SKM-1 treated with dmso at 0.1 percent for 144 hours (cell line): ENCODE results near the gene KPNB1.

ENCODE experiments used
- DNase-seq: peaks from one replicate; lab custom pipeline; 2025; ENCODE audit not compliant: unreplicated experiment; lab: John Stamatoyannopoulos, UW

Gene KPNB1

GRCh38 chr17:47649153-47649971, at the start of gene KPNB1:
KPNB1 (plus strand) TSS chr17:47649919; CDS start chr17:47650245, 326 bp downstream.
- peak; percentile 99 for DNase-seq

DNA sequence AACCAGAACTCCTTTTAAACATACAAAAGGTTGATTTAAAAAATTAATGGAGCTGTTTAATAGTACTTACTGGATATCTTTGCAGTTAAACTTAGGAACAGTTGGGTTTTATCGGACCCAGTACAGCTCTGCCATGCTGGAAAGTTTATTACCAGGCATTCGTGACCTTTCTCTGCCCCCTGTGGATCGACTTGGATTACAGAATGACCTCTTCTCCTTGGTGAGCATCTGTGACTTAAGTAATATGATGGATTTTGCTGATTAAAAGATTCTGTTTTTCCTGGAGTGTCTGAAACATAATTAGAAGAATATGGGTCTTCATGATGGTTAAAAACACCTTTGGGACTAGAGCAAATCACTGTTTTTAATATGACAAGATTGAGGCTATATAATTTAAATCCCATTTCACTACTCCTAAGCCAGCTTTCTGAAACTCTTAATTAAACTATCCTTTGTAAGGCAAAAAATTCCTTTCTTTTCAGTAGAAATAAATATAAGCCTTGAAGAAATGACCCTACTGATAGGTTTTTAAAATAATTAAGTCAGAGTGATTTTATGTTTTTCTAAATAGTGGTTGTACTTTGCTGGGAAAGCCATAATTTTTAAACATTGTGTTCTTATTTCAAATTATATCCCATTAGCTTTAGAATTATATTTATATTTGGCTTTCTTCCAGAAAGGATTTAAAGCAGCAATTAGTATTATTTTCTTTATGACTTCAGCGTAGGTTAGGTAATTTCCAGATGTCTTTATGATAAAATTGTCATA, 45.7 kb upstream of the KPNB1 start:
- DNase-seq, result no peak

DNA sequence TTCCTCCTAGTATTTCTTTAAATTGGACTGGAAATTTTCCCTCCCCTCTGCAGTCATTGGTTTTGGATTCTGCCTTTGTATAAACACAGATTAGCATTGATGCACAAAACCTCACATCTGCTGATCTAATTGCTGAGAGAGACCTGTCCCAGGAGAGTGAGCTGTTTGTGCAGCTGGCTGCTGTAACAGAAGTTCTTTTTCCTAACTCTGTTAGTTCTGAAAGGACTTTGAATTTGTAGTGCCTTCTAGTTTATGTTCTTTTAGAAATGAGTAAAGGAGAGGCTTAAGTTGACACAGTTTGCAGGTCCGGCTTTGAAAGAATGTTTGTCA, 45.2 kb upstream of the KPNB1 start:
- no peak for DNase-seq

DNA sequence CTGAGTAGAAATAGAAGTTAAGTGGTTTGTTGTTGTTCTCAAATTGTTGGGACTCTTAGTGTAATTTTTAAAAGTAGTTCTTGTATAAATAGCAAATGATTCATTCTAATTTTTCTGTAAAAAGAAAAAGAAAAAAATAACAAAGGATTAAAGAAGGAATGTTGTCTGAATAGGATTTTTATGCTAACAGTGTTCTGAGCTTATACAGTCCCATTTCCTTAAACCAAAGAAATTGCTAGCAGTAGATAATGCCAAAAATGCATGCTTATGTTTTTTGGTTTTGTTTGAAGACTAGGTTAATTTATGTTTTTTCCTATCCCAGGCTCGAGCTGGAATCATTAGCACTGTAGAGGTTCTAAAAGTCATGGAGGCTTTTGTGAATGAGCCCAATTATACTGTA, 44.7 kb upstream of the KPNB1 start:
- no peak for DNase-seq

GRCh38 chr17:47607481-47607880, 42.2 kb upstream of the KPNB1 start:
- no peak for DNase-seq

DNA sequence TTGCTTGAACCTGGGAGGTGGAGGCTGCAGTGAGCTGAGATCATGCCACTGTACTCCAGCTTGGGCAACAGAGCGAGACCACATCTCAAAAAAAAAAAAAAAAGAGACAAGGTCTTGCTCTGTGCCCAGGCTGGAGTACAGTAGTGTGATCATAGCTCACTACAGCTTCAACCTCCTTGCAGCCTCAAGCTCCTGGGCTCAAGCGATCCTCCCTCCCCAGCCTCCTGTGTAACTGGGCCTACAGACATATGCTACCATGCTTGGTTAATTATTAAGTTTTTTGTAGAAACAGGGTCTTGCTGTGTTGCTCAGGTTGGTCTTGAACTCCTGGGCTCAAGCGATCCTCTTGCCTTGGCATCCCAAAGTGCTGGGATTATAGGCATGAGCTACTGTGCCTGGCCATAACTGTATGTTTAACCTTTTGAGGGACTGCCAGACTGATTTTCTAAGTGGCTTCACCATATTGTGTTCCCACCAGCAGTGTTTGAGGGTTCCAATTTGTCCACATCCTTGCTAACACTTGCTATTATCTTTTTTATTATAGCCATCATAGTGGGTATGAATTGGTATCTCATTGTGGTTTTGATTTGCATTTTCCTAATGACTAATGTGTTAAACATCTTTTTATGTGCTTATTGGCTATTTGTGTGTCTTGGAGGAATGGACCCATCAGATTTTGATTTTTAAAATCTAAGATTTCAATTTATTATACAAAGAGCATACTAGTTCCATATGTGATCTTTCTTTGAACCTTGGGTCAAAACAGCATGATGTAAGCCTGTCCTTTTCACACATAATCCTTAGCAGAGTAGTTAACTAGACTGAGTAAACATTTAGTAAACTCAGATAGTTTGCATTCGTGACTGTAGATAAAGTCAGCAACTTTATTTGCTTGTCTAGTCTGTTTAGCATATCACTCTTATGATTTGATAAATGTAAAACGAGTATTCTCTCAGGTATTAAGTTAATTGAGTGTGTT, 38.1 kb upstream of the KPNB1 start:
- no peak for DNase-seq

- DNase-seq, result peak; percentile 35
Observed at GRCh38 chr17:47615766-47616424, 33.8 kb upstream of the KPNB1 start.

GRCh38 chr17:47618410-47618809, 31.3 kb upstream of the KPNB1 start:
- no peak for DNase-seq

DNA sequence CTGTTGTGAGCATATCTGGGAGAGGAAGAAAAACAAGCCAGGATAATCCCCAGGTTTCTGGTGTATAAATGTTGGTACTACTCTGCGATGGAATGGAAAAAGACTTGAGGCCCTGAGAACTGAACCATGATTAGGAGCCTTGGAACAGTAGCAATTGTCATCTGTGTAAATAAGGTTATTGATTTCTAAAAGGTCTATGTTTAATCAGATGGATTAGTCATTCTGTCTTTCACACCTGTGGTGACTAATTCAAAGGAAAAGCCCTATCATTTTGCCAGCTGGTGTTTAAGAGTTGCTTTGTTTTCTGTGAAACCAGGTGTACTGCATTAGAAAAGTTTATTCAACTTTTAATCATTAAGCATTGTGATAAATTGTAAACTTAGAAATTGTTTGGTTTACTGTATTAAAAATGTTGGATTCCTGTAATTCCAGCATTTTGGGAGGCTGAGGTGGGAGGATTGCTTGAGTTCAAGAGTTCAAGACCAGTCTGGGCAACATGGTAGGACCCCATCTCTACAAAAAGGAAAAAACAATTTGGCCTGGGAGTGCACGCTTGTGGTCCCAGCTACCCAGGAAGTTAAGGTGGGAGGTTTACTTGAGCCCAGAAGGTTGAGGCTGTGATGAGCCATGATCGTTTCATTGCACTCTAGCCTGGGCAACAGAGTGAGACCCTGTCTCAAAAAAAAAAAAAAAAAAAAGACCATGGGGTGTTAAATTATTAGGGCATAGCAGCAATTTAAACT, 29.0 kb upstream of the KPNB1 start:
- no peak for DNase-seq

- no peak for DNase-seq
Observed at GRCh38 chr17:47621293-47622179, 28.2 kb upstream of the KPNB1 start.

GRCh38 chr17:47622180-47622549, 27.6 kb upstream of the KPNB1 start:
- DNase-seq, result no peak

DNA sequence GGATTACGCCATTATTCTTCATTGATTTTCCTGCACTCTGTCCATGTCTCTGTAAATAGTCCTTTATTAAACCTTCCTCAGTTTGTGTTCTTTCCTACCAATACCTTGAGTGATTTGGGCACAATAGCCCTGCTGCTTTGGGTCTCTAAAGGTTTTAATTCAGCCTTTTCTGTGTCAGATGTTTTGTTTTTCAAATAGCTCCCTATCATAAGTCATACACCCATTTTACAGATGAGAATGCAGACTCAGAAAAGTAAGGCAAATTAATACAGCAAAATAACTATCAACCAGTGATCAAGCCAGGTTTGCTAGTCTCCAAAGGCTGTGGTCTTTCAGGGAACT, 25.0 kb upstream of the KPNB1 start:
- no peak for DNase-seq

GRCh38 chr17:47628014-47628566, 21.6 kb upstream of the KPNB1 start:
- no peak for DNase-seq

DNA sequence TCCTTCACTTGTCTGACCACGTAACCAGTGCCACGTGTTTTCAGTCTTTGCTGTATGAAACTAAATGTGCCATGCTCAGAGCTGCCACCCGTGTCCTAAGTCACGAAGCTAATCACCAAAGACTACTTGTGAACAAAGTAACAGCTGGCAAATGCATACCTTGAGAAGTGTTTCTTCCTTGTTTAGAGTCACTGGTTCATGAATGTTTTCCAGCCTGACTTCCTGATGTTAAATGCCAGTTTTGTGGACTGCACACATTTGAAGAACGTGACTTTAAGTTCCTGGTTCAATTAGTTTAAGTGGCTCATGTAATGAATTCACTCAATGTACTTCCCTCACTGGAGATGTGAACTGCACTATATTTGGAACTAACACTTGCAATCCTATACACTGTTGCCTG, 19.9 kb upstream of the KPNB1 start:
- no peak for DNase-seq

GRCh38 chr17:47630614-47631013, 19.1 kb upstream of the KPNB1 start:
- no peak for DNase-seq

DNA sequence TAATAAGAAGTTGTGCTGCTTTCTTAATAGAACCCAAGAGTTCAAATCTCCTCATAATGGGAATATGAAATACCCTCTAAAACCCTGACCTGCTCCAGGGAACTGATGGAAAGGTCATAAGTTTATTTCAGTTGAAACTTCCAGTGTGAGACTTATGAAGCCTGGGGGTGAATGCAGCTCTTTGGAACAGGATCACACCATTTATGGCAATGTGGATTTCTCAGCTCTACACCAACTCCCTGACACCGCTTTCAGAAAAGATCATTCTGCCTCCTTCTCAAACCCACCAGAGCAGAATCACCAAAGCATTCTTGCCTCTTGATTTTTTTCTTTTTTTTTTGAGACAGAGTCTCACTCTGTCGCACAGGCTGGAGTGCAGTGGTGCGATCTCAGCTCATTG, 16.7 kb upstream of the KPNB1 start:
- no peak for DNase-seq

DNA sequence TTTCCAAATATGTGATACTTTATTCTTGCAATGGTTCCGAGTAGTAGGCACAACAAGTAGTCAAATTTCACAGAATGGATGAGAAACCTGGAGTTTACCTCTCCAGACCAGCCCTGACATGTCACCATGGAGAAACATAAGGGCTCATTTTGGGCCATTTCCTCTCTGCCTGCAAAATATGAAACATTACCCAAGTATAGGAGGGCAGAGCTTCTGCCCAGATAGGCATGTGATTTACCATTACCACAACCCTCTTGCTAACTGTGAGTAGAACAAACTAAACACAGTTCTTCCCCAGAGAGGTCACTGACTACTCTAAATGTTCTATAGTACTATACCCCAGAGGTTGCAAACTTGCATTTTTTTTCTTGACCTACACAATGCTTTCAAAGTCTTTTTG, 15.7 kb upstream of the KPNB1 start:
- DNase-seq, result no peak

GRCh38 chr17:47634870-47635269, 14.8 kb upstream of the KPNB1 start:
- DNase-seq, result no peak

DNA sequence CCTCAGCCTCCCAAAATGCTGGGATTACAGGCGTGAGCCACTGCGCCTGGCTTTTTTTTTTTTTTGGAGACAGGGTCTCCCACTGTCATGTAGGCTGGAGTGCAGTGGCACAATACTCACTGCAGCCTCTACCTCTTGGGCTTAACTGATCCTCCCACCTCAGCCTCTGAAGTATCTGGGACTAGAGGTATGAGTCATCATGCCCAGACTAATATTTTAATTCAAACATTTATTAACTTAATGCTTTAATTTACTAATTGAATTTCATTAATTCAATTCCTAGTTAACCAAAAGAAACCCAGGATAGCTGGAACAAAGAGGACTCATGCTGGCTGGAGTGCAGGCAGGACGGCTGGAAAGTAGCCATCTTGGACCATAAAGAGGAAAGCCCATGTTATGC, 14.0 kb upstream of the KPNB1 start:
- no peak for DNase-seq
